ENCODE measurements around the gene MIS18BP1. TPM values are rescaled to one million over a fixed set of nuclear protein-coding genes. Genes with fewer than 3 reads are reported as not detected.
"Not testable (repeated sequence)": the region's sequence is repeated elsewhere in the genome, so short reads cannot be mapped to it uniquely, and the experiment has no call there.

Gene MIS18BP1
- total RNA-seq, 4 donors from 2014 or later, result 10.8 to 20.8 (median 12.7) TPM

DNA sequence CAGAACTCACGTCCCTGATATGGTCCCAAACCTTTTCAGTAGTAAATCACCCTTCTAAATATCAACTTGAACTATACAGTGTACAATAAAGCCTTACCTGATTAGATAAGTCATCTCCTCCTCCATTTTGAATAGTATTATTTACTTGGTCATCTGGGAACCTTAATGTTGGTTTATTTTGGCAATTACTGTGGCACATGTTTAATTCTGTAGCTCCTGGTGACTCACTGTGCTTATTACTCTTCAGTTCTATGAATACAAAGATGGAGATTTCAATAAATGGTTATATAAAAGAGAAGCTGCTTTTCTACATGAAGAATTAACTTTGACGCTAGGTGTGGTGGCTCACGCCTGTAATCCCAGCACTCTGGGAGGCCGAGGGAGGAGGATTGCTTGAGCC lies 25.4 kb downstream of the MIS18BP1 start:
- no peaks in the 10 kb centered on the region for H3K27me3 ChIP-seq
- no peak overlapping the region for H3K27ac ChIP-seq (replicated peaks in 1 of 4)
- no peak overlapping the region for H3K4me3 ChIP-seq
- no peaks in the 10 kb centered on the region for H3K9me3 ChIP-seq
- no peaks in the 10 kb centered on the region for H3K4me1 ChIP-seq
- TF ChIP-seq, protein P1, sequence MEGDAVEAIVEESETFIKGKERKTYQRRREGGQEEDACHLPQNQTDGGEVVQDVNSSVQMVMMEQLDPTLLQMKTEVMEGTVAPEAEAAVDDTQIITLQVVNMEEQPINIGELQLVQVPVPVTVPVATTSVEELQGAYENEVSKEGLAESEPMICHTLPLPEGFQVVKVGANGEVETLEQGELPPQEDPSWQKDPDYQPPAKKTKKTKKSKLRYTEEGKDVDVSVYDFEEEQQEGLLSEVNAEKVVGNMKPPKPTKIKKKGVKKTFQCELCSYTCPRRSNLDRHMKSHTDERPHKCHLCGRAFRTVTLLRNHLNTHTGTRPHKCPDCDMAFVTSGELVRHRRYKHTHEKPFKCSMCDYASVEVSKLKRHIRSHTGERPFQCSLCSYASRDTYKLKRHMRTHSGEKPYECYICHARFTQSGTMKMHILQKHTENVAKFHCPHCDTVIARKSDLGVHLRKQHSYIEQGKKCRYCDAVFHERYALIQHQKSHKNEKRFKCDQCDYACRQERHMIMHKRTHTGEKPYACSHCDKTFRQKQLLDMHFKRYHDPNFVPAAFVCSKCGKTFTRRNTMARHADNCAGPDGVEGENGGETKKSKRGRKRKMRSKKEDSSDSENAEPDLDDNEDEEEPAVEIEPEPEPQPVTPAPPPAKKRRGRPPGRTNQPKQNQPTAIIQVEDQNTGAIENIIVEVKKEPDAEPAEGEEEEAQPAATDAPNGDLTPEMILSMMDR (IDR thresholded peaks at IDR 0.05), result no peak
- no peak for TF ChIP-seq POLR2A (IDR thresholded peaks at IDR 0.05; ENCODE audit: low read depth)
- peaks cover 5 to 84% (median 35%) of the 10 kb centered on the region in 4 donors for H3K36me3 ChIP-seq
- intact Hi-C loops (cut with DNase I), result no loop called here
- 95% methylated on average over 4 of the region's 4 CpGs for WGBS
- DNase-seq (ENCODE audit: extremely low spot score), result no peak

DNA sequence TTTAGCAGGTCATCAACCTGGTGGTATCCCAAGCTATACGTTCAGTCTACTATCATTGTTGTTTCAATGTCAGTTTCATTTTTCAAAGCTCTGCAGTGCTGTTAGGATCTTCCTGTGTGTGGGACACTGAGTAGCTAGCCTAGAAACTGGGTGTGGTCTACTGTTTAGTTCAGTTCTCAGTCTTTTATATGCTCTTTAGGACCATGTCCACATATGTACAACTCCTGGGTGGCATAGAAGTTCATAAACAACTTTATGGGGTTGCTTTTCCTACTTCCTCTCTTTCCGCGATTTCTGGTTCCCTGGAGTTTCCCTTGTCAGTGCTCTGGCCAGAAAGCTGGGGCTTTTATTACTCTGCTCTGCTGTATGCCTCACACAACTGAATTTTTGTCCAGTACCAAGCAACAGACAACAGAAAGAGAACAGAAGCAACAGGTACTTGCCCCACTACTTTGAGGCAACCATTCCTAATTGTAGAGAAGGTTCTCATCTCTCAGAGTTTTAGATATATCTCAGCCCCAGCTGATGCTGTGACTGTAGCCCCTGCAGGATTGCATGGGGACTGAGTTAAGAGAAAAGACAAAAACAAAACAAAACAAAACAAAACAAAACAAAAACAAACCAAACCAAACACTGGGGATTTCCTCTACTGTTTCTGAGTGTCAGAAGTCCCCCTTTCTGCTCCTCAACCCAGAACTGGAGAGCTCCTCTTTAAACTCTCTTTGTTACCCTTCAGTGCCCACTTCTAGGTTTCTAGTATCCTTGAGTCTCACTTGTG lies 30.3 kb downstream of the MIS18BP1 start:
- Histone ChIP-seq H3K27me3 (no peaks in the 10 kb centered on the region), H3K9me3 (no peaks in the 10 kb centered on the region), H3K36me3 (peaks cover 5 to 57% (median 24%) of the 10 kb centered on the region in 4 donors), H3K27ac (replicated peaks in 1 of 4) (no peak overlapping the region), H3K4me1 (no peaks in the 10 kb centered on the region), H3K4me3 (no peak overlapping the region)
- WGBS, result 94% methylated on average over 3 of the region's 3 CpGs
- DNase-seq (ENCODE audit: extremely low spot score), result no peak
- TF ChIP-seq POLR2AphosphoS5 (IDR thresholded peaks at IDR 0.05) (no peak), POLR2A (IDR thresholded peaks at IDR 0.05; ENCODE audit: low read depth) (no peak), EP300 (IDR thresholded peaks at IDR 0.05) (no peak)
- TF ChIP-seq, protein P1 (IDR thresholded peaks at IDR 0.05), result no peak
- intact Hi-C loops (cut with DNase I), result no loop called here

DNA sequence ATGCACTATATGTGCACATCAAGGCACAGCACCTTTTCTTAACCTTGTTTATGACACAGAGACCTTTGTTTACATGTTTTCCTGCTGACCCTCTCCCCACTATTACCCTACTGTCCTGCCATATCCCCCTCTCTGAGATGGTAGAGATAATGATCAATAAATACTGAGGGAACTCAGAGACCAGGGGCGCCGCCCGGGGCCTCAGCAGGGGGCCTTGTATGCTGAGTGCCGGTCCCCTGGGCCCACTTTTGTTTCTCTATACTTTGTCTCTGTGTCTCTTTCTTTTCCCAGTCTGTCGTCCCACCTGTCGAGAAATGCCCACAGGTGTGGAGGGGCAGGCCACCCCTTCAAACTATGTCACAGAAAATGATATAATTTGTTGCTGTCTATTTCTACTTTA lies 38.7 kb downstream of the MIS18BP1 start:
- DNase-seq (ENCODE audit: extremely low spot score); intact Hi-C loops (cut with DNase I); H3K4me1 ChIP-seq; H3K27me3 ChIP-seq; H3K4me3 ChIP-seq; H3K9me3 ChIP-seq; H3K27ac ChIP-seq (replicated peaks in 1 of 4): not testable (repeated sequence)
- WGBS, result 94% methylated on average over 6 of the region's 6 CpGs
- H3K36me3 ChIP-seq, result peaks cover 0 to 77% (median 26%) of the 10 kb centered on the region in 4 donors

DNA sequence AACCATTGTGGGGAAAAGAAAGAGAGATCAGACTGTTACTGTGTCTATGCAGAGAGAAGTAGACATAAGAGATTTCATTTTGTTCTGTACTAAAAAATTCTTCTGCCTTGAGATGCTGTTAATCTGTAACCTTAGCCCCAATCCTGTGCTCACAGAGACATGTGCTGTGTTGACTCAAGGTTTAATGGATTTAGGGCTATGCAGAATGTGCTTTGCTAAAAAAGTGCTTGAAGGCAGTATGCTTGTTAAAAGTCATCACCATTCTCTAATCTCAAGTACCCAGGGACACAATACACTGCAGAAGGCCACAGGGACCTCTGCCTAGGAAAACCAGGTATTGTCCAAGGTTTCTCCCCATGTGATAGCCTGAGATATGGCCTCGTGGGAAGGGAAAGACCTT lies 39.3 kb downstream of the MIS18BP1 start:
- H3K27ac ChIP-seq (replicated peaks in 1 of 4); intact Hi-C loops (cut with DNase I); H3K27me3 ChIP-seq; H3K9me3 ChIP-seq; DNase-seq (ENCODE audit: extremely low spot score); H3K4me3 ChIP-seq; H3K4me1 ChIP-seq: not testable (repeated sequence)
- WGBS, result 88% methylated on average over 1 of the region's 1 CpG
- H3K36me3 ChIP-seq, result peaks cover 0 to 80% (median 29%) of the 10 kb centered on the region in 4 donors

DNA sequence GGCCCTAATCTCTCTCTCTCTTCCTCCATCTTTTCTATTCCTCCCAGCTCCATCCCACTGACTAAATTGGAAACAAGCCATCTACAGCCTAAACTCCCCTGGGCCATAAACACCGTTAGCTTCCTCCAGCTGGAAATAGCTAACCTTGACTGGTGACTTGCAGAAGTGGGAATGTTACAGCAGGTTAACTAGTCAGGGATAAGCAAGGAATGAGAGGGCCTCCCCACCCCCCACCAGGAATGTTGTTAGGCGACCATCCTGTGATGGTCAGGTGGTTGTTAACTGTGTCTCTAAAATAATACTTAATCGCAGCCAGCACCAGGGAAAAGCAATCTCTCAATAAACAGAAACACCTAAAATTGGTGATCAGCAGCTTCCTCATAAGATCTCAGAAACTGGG lies 40.8 kb downstream of the MIS18BP1 start:
- no peaks in the 10 kb centered on the region for H3K9me3 ChIP-seq
- H3K4me1 ChIP-seq, result no peaks in the 10 kb centered on the region
- no peak overlapping the region for H3K27ac ChIP-seq (replicated peaks in 1 of 4)
- intact Hi-C loops (cut with DNase I), result no loop called here
- no peak for DNase-seq (ENCODE audit: extremely low spot score)
- no peak for TF ChIP-seq EP300 (IDR thresholded peaks at IDR 0.05)
- TF ChIP-seq POLR2A (IDR thresholded peaks at IDR 0.05; ENCODE audit: low read depth), result no peak
- no peak for TF ChIP-seq POLR2AphosphoS5 (IDR thresholded peaks at IDR 0.05)
- TF ChIP-seq, protein P1 (IDR thresholded peaks at IDR 0.05), result no peak
- peaks cover 0 to 74% (median 26%) of the 10 kb centered on the region in 4 donors for H3K36me3 ChIP-seq
- H3K4me3 ChIP-seq, result no peak overlapping the region
- no peaks in the 10 kb centered on the region for H3K27me3 ChIP-seq
- 89% methylated on average over 3 of the region's 3 CpGs for WGBS

DNA sequence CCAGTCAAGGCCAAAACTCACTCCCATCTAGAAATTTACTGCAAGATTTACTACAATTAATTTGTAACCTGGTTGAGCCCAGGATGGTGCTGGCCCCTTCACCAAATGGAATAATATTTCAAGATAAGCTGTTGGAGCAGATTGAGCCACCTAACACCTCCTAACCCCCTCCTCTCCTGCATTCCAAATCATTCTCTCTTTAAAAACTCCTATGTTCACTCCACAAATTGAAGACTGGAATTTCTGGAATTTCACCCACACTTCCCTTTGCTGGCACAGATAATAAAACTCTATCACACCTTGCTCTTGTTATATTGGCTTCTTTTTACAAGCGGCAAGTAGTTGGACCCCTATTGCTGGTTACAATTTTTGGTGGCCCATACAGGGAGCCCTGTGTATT lies 41.7 kb downstream of the MIS18BP1 start:
- no peaks in the 10 kb centered on the region for H3K9me3 ChIP-seq
- 91% methylated on average over 1 of the region's 1 CpG for WGBS
- no peaks in the 10 kb centered on the region for H3K4me1 ChIP-seq
- DNase-seq (ENCODE audit: extremely low spot score), result no peak
- H3K4me3 ChIP-seq, result no peak overlapping the region
- intact Hi-C loops (cut with DNase I), result no loop called here
- no peak overlapping the region for H3K27ac ChIP-seq (replicated peaks in 1 of 4)
- TF ChIP-seq POLR2AphosphoS5 (IDR thresholded peaks at IDR 0.05) (no peak), EP300 (IDR thresholded peaks at IDR 0.05) (no peak), POLR2A (IDR thresholded peaks at IDR 0.05; ENCODE audit: low read depth) (no peak)
- TF ChIP-seq, protein P1 (IDR thresholded peaks at IDR 0.05), result no peak
- H3K27me3 ChIP-seq, result no peaks in the 10 kb centered on the region
- peaks cover 0 to 74% (median 25%) of the 10 kb centered on the region in 4 donors for H3K36me3 ChIP-seq
